HG03378 (cell line): ENCODE data around the gene GET4.

Source experiments
- ATAC-seq: cut with Tn5 transposase; IDR thresholded peaks from one replicate; pipeline ENCODE4 v1.9.1; 2021; ENCODE audit warnings: mild to moderate bottlenecking, moderate library complexity; ENCODE audit not compliant: unreplicated experiment

Gene GET4

DNA sequence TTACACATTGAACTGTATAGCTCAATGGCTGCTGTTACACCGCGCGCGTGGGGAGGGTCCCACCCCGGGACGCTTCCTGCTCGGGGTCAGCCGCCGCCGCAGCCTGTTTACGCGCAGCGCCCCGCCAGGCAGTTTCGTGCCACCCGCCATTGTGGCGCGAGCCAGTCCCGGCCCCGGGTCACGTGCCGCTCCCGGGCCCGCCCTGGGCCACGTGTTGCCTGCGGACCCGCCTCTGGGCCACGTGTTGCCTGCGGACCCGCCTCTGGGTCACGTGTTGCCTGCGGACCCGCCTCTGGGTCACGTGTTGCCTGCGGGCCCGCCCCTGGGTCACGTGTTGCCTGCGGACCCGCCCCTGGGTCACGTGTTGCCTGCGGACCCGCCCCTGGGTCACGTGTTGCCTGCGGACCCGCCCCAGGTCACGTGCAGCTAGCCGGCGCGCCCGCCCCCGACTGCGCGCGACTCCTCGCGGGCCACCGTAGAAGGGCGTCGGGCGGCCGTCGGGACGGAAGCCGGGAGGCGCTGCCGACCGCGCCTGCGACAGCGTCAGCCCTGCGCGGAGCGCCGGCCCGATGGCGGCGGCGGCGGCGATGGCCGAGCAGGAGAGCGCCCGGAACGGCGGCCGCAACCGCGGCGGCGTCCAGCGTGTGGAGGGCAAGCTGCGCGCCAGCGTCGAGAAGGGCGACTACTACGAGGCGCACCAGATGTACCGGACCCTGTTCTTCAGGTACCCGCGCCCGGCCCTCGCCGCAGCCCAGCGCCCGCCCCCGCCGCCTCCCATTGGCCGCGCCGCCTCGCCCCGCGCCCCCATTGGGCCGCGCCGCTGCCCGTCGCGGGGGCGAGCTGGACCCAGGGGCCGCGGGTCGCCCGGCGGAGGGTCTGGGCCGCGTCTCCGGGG, at the start of gene GET4:
GET4 (plus strand) TSS at position 478 of the 895 bp plus-strand sequence; CDS start at position 570, 92 bp downstream.
- peak; percentile 49 for ATAC-seq

- no peak for ATAC-seq
Measured at GRCh38 chr7:828793-829561, 47.4 kb upstream of the GET4 start.

DNA sequence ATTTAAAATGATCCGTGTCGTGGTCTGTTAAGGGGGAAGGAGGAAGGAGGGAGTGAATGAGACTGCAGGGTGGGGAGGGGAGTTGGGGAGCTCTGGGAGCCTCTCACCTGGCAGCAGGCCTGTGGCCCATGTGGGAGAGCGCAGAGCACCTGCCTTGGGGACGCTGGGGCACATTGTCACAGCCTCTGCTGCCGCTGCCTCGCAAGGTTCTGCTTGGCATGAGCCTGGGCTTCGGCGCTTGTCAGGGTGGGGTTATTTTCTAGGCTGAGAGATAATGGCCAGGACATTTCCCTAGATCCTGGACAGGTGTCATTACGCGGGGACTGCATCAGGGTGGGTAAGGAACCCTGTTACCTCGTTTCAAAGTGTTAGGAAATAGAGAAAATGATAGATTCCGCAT, 46.3 kb upstream of the GET4 start:
- no peak for ATAC-seq

DNA sequence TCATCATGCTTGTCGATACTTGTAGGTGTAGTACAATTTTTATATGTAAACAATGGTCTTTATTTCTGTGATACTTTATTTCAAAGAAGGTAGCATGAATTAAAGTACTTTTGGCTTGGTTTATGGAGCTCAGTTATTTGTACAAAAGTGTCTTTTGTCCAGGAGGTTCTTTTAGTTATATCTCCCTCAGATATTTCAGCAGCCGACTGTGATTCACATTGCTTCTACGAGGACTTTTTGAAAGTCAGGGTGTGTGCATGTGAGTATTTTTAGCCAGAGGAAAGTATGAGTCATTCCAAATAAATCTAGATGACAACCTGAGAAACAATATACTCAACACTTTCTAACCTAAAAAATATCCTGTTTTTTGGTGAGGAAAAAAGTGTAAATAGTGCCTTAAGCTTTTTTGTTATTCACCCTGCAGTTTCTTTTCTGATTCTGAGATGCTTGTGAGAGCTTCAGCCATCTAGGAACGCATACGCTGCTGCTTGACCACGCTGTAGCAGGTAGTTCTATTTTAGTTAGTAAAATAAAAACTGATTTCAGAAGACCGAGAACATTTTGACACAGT, 44.7 kb upstream of the GET4 start:
- ATAC-seq = peak; percentile 67

DNA sequence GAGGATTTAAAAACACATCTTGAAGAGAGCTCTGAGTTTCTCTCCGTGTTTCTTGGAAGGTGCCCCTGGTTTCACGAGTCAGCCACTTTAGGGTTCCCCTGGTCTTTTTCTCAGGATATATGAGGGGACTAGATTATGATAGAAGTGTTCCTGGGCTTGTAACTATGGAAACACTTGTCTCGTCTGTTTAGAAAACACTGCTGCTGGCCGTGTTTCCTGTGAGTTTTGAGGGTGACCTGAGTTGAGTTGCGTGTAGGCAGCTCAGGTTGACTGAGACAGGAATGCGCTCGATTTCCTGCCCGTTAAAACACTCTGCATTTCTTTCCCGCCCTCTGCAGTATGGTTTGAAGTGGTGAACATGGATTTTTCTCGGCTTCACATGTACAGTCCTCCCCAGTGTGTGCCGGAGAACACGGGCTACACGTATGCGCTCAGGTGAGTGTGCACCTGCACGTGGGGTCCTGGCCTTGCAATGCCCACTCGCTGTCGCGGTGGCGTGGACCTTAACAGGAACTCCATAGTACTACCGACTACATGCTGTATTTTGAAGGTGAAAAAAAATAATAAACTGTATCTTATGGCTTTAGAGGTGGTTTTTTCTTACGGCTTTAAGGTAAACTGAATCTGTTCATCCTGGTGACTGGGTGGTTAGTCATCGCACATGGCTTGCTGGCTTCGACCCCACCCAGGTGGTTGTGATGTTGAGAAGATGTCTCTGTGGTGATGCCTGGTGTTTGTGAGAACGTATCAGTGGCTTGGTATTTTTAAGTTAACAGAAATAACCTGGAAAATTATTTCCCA, 44.0 kb upstream of the GET4 start, which contains the start of gene SUN1:
SUN1 (plus strand) TSS at position 310 of the 801 bp plus-strand sequence; CDS start at position 359, 49 bp downstream.
- ATAC-seq = peak; percentile 35

- no peak for ATAC-seq
Measured at GRCh38 chr7:832968-833424, 43.4 kb upstream of the GET4 start.

- no peak for ATAC-seq
Measured at GRCh38 chr7:833601-834258, 42.6 kb upstream of the GET4 start.

GRCh38 chr7:834277-834676, 42.1 kb upstream of the GET4 start:
- ATAC-seq = no peak

- ATAC-seq = no peak
Measured at GRCh38 chr7:835021-835420, 41.3 kb upstream of the GET4 start.

GRCh38 chr7:835485-836401, 40.6 kb upstream of the GET4 start:
- ATAC-seq = no peak

DNA sequence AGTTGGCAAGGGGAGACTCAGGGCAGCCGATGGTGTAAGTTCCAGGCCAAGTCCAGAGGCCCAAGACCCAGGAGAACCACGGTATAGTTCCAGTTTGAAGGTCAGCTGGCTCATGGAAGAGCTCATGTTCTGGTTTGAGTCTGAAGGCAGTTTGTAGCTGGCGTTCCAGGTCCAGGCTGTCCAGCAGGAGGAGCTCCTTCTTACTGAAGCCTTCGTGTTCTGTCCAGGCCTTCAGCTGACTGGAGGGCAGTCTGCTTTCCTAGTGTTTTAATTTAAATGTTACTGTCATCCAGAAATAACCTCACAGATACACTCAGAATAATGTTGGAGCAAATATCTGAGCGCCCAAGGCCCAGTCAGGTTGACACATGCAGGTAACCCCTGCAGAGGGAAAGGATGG, 39.9 kb upstream of the GET4 start:
- no peak for ATAC-seq

DNA sequence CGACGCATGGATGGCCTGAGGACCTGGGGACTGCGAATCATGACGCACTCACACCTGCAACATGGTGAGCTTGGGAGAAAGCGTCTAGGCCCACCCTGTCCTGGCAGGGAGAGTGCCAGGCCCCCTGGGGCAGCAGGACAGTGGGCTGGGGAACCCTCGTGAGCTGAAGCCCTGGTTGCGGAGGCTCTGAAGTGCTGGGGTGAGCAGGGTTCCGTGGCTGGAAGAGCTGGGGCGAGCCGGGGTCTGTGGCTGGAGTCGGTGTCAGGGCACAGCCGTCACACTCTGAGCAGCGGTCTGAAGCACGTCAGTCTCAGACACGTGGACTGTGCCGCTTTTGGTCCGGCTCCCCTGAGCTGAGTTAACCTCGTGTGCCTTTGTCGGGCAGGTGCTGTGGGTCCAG, 39.4 kb upstream of the GET4 start:
- no peak for ATAC-seq

GRCh38 chr7:840001-840600, 36.3 kb upstream of the GET4 start:
- ATAC-seq = no peak

DNA sequence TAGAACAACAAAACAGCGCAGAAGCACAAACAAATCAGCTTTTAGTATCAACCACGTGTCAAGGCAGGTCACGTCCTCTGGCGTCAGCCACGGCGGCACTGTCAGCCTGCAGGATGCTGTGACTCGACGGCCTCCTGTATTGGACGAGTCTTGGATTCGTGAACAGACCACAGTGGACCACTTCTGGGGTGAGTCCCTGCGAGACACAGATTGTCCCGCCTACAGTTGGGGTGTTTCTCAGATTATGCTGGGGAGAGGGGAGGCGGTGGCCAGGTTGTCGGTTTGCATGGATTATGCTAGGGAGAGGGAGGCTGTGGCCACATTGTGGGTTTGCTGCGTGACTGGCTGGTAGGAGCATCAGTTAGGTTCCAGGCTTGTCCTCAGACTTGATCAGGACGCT, 34.4 kb upstream of the GET4 start:
- ATAC-seq = no peak

DNA sequence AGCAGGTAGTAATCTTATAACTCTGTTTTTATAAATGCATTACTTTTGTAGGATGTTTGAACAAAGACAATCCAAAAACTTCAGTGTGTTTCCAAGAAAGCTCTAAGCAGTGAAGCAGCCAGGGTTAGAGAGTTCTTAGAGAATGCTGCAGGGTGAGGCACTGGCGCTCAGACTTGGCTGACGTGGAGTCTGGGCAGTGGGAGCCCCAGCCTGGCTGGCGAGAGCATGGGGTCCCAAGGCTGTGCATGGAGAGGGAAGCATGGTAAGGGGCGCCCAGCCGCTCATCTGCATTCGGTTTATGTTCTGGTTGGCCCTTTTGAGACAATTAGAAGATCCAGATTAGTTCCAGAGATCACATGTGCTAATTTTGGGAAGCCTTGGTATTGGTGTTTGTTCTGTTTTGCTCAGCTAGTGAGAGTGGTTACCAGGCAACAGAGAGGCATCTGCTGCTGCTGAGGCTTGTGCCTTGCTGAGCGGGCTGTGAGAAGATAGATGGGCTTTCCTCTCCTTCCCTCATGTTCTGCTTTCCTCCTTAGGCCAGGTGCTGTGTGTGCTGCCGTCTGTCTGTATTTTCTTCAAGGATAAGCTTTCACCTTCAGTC, 33.8 kb upstream of the GET4 start:
- ATAC-seq = no peak

DNA sequence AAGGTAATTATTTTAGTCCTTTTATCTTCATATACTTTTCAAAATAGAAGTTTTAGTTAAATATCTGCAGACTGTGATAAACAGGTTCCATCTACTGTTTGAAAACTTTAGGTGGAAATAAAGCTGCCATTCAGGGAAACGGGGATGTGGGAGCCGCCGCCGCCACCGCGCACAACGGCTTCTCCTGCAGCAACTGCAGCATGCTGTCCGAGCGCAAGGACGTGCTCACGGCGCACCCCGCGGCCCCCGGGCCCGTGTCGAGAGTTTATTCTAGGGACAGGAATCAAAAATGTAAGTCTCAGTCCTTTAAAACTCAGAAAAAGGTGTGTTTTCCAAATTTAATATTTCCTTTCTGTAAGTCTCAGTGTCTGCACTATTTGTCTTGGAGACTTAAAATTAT, 33.1 kb upstream of the GET4 start:
- ATAC-seq = no peak

- ATAC-seq = no peak
Measured at GRCh38 chr7:844043-844442, 32.3 kb upstream of the GET4 start.

DNA sequence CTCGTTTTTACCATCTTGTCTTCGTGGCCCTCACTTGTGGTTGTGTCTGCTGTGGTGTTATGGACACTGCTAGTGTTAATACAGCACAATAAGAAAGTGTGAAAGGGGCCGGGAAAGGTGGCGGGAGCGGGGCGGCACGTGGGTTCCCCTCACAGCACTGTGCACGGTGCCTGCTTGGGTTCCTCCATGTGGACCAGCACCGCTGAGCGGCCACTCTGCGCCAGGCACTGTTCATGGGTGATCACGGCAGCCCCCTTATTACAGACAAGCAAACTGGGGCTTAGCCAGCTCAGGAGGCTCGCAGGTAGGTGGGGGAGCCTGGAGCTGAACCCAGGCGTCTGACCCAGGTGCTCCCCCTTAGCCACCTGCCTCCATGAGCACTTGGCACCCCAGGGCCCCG, 31.8 kb upstream of the GET4 start:
- no peak for ATAC-seq
